IPS-15b (cell line): ENCODE results near the gene HADHA.

Experiments
- H3K27me3 ChIP-seq: one replicate; pipeline ENCODE4 v1.6.1; 2013; ENCODE audit warnings: low read length; ENCODE audit not compliant: control insufficient read depth, insufficient read depth
- H3K36me3 ChIP-seq: one replicate; pipeline ENCODE4 v1.6.1; 2013; ENCODE audit warnings: low read length; ENCODE audit not compliant: control insufficient read depth, insufficient read depth
- H3K4me1 ChIP-seq: one replicate; pipeline ENCODE4 v1.6.1; 2013; ENCODE audit warnings: mild to moderate bottlenecking, low read length; ENCODE audit not compliant: control insufficient read depth, insufficient read depth
- H3K4me3 ChIP-seq: one replicate; pipeline ENCODE4 v1.5.1; 2013; ENCODE audit warnings: low read depth, low read length
- H3K9ac ChIP-seq: one replicate; pipeline ENCODE4 v1.6.1; 2013; ENCODE audit warnings: low read depth, mild to moderate bottlenecking, low read length
- H3K9me3 ChIP-seq: one replicate; pipeline ENCODE4 v1.6.1; 2013; ENCODE audit warnings: mild to moderate bottlenecking, low read length; ENCODE audit not compliant: control insufficient read depth, insufficient read depth

Gene HADHA

GRCh38 chr2:26189123-26189522 lies 55.3 kb downstream of the HADHA start:
- H3K9me3 ChIP-seq: no peaks in the 10 kb centered on the region
- H3K4me3 ChIP-seq: no peak overlapping the region
- no peak overlapping the region for H3K9ac ChIP-seq
- H3K4me1 ChIP-seq: no peaks in the 10 kb centered on the region
- H3K27me3 ChIP-seq: peaks cover 7% of the 10 kb centered on the region
- peaks cover 45% of the 10 kb centered on the region for H3K36me3 ChIP-seq

DNA sequence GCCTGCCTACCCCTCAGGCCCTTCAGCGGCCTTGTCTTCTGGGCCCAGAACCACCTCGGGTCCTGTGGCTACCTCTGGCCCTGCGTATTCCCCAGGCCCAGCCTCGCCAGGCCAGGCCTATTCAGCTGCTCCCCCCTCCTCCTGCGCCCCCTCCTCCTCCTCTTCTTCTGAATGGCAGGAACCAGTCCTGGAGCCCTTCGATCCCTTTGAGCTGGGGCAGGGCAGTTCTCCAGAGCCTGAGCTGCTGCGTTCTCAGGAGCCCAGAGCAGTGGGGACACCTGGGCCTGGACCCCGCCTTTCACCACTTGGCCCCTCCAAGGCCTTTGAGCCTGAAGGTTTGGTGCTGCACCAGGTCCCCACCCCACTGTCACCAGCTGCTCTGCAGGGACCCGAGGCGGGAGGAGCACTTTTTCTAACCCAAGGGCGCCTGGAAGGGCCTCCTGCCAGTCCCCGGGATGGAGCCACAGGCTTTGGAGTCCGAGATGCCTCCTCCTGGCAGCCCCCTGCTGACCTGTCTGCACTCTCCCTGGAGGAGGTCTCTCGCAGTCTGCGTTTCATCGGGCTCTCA lies 56.8 kb downstream of the HADHA start:
- H3K27me3 ChIP-seq: peaks cover 17% of the 10 kb centered on the region
- H3K9ac ChIP-seq: no peak overlapping the region
- H3K4me3 ChIP-seq: no peak overlapping the region
- no peaks in the 10 kb centered on the region for H3K4me1 ChIP-seq
- peaks cover 34% of the 10 kb centered on the region for H3K36me3 ChIP-seq
- H3K9me3 ChIP-seq: no peaks in the 10 kb centered on the region

DNA sequence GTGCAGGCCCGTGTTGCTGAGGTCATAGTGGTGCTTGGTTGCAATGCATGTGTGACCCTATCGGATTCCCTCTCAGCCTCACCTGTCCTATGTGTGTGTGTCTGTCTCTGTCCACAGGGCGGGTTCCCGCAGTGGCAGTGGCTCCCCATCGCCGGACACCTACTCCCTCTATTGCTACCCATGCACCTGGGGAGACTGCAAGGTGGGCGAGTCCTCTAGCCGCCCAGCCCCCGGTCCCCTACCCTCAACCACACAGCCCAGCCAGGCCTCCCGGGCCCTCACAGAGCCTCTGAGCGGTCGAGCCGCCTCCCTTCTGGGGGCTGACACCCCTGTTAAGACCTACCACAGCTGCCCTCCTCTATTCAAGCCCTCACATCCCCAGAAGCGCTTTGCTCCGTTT lies 57.3 kb downstream of the HADHA start:
- Histone ChIP-seq H3K9ac (no peak overlapping the region), H3K27me3 (peaks cover 17% of the 10 kb centered on the region), H3K36me3 (peaks cover 30% of the 10 kb centered on the region), H3K9me3 (no peaks in the 10 kb centered on the region), H3K4me3 (no peak overlapping the region), H3K4me1 (no peaks in the 10 kb centered on the region)

DNA sequence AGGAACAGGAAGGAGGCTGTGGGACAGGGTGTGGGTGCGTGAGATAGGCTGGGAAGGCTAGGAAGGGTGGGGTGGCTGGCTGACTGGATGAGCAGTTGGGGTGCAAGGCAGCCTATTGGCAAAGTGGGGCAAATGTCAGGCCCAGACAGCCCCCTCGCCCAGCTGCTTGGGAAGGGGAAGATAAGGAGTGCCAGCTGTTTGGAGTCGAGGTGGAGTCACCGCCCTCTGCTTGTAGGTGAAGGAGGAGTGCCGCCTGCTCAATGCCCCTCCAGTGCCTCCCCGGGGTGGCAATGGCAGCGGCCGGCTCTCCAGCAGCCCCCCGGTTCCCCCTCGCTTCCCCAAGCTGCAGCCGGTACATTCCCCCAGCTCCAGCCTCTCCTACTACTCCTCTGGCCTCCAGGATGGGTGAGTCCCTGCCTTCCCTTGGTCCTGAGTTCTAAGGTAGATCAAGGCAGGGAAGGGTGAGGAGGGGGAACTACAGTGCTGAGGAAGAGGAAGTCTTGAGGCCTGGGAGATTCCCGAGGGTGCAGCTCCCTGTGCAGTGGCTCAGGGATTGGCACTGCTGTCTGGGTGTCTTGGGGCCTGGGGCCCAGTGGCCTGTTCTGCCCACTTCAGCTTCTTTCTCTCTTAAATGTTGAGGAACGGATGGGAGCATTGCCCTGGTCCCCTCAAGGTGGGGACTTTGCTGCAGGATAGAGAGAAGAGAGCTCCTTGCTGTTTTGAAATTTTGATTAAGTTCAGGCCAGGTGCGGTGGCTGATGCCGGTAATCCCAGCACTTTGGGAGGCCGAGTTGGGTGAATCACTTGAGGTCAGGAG lies 58.3 kb downstream of the HADHA start:
- Histone ChIP-seq H3K4me3 (no peak overlapping the region), H3K9ac (no peak overlapping the region), H3K9me3 (no peaks in the 10 kb centered on the region), H3K36me3 (peaks cover 21% of the 10 kb centered on the region), H3K4me1 (no peaks in the 10 kb centered on the region), H3K27me3 (peaks cover 17% of the 10 kb centered on the region)

GRCh38 chr2:26185304-26185928 lies 59.0 kb downstream of the HADHA start:
- peaks cover 17% of the 10 kb centered on the region for H3K27me3 ChIP-seq
- H3K9me3 ChIP-seq: no peaks in the 10 kb centered on the region
- peaks cover 13% of the 10 kb centered on the region for H3K36me3 ChIP-seq
- peak overlapping the region; percentile 56 for H3K4me3 ChIP-seq
- H3K9ac ChIP-seq: no peak overlapping the region
- no peaks in the 10 kb centered on the region for H3K4me1 ChIP-seq

GRCh38 chr2:26184555-26185303 lies 59.7 kb downstream of the HADHA start:
- Histone ChIP-seq H3K4me1 (peaks cover 2% of the 10 kb centered on the region), H3K9me3 (no peaks in the 10 kb centered on the region), H3K4me3 (peak overlapping the region; percentile 64), H3K9ac (no peak overlapping the region), H3K27me3 (peaks cover 17% of the 10 kb centered on the region), H3K36me3 (peaks cover 12% of the 10 kb centered on the region)

DNA sequence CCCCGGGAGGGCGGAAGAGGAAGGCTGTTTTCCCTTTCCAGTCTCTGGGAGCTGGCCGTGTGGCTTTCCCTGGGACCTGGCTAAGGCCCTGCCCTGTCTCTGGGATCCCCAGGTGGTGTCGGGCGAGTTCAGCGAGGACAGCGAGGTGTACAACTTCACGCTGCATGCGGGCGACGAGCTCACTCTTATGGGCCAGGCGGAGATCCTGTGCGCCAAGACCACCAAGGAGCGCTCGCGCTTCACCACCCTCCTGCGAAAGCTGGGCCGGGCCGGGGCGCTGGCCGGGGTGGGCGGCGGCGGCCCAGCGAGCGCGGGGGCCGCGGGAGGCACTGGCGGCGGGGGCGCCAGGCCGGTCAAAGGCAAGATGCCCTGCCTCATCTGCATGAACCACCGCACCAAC lies 60.3 kb downstream of the HADHA start:
- Histone ChIP-seq H3K4me3 (peak overlapping the region; percentile 64), H3K9me3 (no peaks in the 10 kb centered on the region), H3K36me3 (peaks cover 12% of the 10 kb centered on the region), H3K9ac (no peak overlapping the region), H3K27me3 (peaks cover 17% of the 10 kb centered on the region), H3K4me1 (peaks cover 5% of the 10 kb centered on the region)

- H3K4me3 ChIP-seq: no peak overlapping the region
- H3K9me3 ChIP-seq: no peaks in the 10 kb centered on the region
- H3K36me3 ChIP-seq: peaks cover 3% of the 10 kb centered on the region
- peaks cover 17% of the 10 kb centered on the region for H3K27me3 ChIP-seq
- H3K4me1 ChIP-seq: peaks cover 5% of the 10 kb centered on the region
- no peak overlapping the region for H3K9ac ChIP-seq
These were observed 61.4 kb downstream of the HADHA start for GRCh38 chr2:26182887-26183630.

DNA sequence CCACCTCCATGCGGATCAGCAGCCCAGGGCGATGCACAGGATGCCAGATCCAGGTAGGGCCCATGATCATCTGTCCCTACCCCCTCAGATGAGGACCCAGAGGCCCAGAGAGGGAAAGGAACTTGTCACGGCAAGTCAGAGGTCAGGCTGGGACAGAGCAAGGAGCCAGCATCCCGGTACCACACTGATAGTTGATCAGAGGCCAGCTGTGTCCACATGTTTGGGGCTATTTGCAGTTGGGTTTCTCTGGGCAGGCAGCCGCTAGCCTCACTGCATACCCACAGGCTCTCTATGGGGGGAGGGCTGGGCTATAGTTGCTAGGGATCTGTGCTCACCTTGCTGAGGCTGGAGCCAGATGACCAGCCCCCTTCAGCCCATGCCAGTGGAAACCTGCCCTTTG lies 62.0 kb downstream of the HADHA start:
- H3K4me1 ChIP-seq: peaks cover 5% of the 10 kb centered on the region
- no peak overlapping the region for H3K4me3 ChIP-seq
- H3K27me3 ChIP-seq: peaks cover 17% of the 10 kb centered on the region
- no peaks in the 10 kb centered on the region for H3K9me3 ChIP-seq
- no peak overlapping the region for H3K9ac ChIP-seq
- H3K36me3 ChIP-seq: peaks cover 3% of the 10 kb centered on the region

DNA sequence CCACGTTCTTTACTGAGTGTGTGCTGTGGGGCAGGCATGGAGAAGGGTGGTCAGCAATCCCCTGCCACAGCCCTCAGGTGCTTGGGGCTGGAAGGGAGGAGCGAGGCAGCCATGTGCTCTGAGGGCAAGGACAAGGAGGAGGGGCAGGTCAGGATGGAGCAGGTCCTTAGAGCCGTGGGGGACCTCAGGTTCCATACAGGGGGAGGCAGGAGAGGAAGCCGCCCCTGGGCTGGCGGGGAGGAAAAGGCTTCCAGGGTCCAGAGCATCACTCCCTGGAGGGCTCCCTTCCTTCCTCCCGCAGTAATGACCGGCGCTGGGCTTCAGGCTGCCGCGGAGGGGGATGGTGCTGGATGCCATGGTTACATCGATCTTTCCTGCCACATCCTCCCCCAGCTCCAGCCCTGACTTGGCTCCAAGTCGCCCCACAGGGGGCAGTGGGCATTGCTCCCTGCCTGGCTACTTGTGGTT lies 65.0 kb downstream of the HADHA start:
- peak overlapping the region; percentile 53 for H3K4me3 ChIP-seq
- no peak overlapping the region for H3K9ac ChIP-seq

More for the DNA sequence above, 65.0 kb downstream of the HADHA start:
- Histone ChIP-seq H3K36me3 (peaks cover 3% of the 10 kb centered on the region), H3K27me3 (peaks cover 10% of the 10 kb centered on the region), H3K9me3 (no peaks in the 10 kb centered on the region), H3K4me1 (peaks cover 7% of the 10 kb centered on the region)
